ENCODE data around the gene CEACAM20. TPM values are rescaled to one million over a fixed set of nuclear protein-coding genes. Genes with fewer than 3 reads are reported as not detected.
"Not testable (repeated sequence)": the region's sequence is repeated elsewhere in the genome, so short reads cannot be mapped to it uniquely, and the experiment has no call there.

CEACAM20 gene
- total RNA-seq, 1 donor from 2014 or later: not detected

DNA sequence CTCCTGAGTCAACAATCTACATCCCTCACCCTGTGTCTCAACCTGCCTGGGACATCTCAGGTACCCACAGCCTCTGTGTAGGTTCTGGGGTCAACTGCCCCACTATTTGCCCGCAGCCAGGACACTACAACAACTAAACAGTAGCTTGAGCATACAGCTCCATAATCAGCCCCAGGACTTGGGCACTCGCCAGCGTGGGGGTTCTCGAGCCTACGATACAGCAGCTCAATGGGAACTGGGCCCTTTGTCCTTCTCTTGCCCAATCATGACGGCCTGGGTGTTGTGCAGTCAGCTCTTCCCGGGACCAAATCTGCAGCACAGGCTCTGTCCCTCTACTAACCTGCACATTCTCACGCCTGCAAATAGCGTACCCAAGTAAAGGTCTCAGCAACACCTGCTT is 30.5 kb downstream of the CEACAM20 start:
- DNase-seq (ENCODE audit: extremely low read depth, low read depth, low spot score): no peak

DNA sequence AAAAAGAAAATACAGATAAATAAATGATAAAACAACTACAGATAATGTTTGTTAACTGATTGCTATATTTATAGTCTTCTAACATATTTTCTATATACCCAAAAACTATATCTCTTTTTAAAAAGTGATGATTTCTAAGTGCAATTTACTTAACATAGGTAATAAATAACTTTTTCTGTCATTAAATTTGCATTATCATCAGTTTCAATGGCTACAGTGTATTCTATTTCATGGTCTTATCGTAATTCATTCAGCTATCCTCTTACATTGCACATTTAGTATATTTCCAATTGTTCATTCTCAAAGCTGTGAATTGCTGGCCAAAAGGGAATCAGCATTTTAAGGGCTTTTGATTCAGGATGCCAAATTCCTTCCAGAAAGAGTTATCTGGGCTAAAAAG is 32.8 kb downstream of the CEACAM20 start:
- no peak for DNase-seq (ENCODE audit: extremely low read depth, low read depth, low spot score)

DNA sequence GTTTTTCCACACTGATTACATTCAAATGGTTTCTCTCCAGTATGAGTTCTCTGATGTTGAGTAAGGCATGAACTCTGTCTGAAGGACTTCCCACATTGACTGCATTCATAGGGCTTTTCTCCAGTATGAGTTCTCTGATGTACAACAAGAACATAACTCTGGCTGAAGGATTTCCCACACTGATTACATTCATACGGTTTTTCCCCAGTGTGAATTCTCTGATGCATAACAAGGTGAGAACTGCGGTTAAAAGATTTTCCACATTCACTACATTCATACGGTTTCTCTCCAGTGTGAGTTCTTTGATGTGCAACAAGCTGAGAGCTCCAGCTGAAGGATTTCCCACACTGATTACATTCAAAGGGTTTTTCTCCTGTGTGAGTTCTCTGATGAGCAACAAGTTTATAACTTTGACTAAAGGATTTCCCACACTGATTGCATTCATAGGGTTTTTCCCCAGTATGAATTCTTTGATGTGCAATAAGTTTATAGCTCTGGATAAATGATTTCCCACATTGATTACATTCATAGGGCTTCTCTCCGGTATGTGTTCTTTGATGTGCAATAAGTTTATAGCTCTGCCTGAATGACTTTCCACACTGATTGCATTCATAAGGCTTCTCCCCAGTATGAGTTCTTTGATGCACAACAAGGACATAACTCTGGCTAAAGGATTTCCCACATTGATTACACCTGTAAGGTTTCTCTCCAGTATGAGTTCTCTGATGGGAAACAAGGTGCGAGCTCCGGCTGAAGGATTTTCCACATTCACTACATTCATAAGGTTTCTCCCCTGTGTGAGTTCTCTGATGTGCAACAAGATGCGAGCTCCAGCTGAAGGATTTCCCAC is 52.7 kb downstream of the CEACAM20 start:
- no peak for DNase-seq (ENCODE audit: extremely low read depth, low read depth, low spot score)

DNA sequence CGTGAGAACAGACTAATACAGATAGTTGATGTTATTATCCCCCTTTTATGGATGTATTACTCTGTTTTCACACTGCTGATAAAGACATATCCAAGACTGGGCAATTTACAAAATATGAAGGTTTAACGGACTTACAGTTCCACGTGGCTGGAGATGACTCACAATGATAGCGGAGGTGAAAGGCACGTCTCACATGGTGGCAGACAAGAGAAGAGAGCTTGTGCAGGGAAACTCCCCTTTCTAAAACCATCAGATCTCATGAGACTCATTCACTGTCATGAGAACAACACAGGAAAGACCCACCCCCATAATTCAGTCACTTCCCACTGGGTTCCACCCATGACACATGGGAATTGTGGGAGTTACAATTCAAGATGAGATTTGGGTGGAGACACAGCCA is 60.7 kb downstream of the CEACAM20 start:
- DNase-seq (ENCODE audit: extremely low read depth, low read depth, low spot score): not testable (repeated sequence)

DNA sequence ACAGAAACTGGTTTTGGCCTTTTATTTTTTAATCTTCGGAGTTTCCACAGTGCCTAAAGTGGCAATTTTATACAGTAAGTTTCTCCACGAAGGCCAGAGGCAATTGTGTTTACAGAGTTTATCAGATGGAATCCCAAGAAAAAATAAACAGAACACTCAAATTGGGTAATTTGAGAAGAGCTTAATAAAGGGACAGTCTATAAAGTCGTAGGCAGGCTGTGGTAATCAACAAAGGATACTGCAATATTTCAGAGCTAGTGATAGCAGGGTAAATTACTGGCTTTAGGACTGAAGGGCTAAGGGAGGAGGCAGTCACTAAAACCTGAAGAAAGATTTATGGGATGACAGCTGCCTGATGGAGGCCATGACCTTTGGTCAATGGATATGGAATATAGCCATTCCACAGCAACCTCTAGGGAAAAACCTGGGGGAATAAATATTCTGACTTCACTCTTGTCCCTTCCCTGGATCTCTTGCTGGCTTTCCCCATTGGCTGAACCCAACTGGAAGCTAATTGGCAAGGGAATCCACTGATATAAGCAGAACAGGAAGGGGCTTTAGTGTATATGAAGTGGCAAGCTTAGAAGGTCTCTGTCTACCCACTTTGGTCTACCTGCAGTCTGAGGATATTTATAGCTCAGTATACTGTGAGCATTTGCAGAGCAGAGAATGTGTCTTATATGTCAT is 66.7 kb downstream of the CEACAM20 start:
- not testable (repeated sequence) for DNase-seq (ENCODE audit: extremely low read depth, low read depth, low spot score)

Other genes with a start within 250 kb of the CEACAM20 start
- gene ZNF235, start 224.7 kb downstream of the CEACAM20 start, total RNA-seq: 2.7 and 3.6 TPM in 2 replicates
- 3.4 and 4.1 TPM in 2 replicates for gene ZNF112, start 173.0 kb downstream of the CEACAM20 start, total RNA-seq
- gene ZNF285, start 128.1 kb downstream of the CEACAM20 start, total RNA-seq: 3.1 and 4.2 TPM in 2 replicates
- 5.9 and 10.2 TPM in 2 replicates for gene ZNF229, start 81.2 kb downstream of the CEACAM20 start, total RNA-seq
- 6.7 and 13.2 TPM in 2 replicates for gene ZNF180, start 29.2 kb downstream of the CEACAM20 start, total RNA-seq
- not detected in 2 replicates for gene IGSF23, start 83.9 kb upstream of the CEACAM20 start, total RNA-seq
- 212 and 300 TPM in 2 replicates for gene PVR, start 114.2 kb upstream of the CEACAM20 start, total RNA-seq
- gene CEACAM19, start 141.8 kb upstream of the CEACAM20 start, total RNA-seq: 4.4 and 9.0 TPM in 2 replicates
- gene CEACAM16, start 169.5 kb upstream of the CEACAM20 start, total RNA-seq: not detected in 2 replicates
- 28.3 and 30.0 TPM in 2 replicates for gene BCL3, start 219.0 kb upstream of the CEACAM20 start, total RNA-seq
- 1.1 TPM in 1 of 2 replicates, not detected in the other for gene CBLC, start 248.2 kb upstream of the CEACAM20 start, total RNA-seq

Measured in glomerular endothelial cell (primary cell).